Astrocyte (in vitro differentiated cells and primary cell): Measurements from ENCODE around the gene SIRT5.

Experiments
- CTCF ChIP-seq: IDR thresholded peaks from 2 replicates; pipeline ENCODE4 v1.5.1; 2011; ENCODE audit warnings: low read depth, mild to moderate bottlenecking, inconsistent platforms, low read length, moderate library complexity; ENCODE audit not compliant: insufficient read depth
- EZH2 ChIP-seq: IDR thresholded peaks from 2 replicates; pipeline ENCODE4 v1.6.1; 2012; ENCODE audit warnings: mild to moderate bottlenecking, low read length, inconsistent platforms; ENCODE audit not compliant: insufficient read depth

- TF ChIP-seq CTCF (no peak), EZH2 (no peak)
Observed at GRCh38 chr6:13635948-13636658, 61.7 kb downstream of the SIRT5 start.
